Stimulated activated CD4-positive, alpha-beta T cell treated with anti-CD3 and anti-CD28 coated beads, Interleukin-1b, Interleukin-23, amount 100 ng/mL, for 48 hours (primary cell): ENCODE data around the gene PYGM.

Experiments used
- DNase-seq: peaks from one replicate; pipeline ENCODE4 v3.0.0-alpha.2; 2020

Gene PYGM

DNA sequence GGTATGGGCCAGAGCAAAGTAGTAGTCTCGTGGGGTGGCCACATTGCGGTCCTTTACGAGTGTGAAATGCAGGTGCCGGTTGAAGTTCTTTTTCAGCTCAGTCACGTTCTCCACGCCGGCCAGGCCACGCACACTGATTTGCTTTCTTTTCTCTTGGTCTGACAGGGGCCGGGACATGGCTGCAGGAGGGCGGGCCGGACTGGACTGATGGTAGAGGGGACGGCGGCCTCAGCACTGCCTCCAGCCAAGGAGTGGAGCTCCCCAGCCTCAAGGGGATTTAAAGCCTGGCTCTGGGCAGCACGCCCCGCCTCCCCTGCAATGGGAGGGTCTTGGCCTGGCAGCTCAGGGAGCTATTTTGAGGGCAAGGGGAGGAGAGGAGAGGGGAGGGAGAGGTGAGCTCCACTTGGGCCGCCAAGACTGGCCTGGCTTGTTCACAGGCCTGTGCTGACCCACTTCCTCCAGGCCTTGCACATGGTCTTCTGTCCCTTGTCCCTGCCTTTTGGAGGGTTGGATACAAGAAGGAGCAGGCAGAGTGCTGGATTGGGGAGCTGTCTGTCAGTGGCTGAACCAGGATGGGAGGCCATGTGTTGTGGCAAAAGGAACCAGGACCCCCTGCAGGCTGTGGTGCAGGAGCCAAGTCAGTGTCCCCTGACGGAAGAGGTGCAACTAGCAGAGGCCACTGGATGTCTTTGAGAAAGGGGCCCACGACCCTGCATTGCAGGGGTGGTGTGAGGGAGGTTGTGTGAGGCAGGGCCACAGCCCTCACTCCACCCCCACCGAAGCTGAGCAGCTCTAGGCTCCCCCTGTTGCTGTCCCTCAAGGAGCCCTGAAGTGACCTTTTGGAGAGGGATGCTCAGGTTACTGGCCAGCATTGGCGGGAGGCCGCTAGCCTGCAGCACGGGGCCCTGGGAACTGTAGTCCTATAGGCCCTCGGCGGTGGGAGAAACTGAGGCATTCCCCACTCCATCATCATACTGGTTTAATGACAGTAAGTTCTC, at the start of gene PYGM:
Gene PYGM, minus strand, starts transcription at position 253 of the 998 bp plus-strand sequence. Its CDS starts 76 bp downstream, at position 177.
- no peak for DNase-seq

DNA sequence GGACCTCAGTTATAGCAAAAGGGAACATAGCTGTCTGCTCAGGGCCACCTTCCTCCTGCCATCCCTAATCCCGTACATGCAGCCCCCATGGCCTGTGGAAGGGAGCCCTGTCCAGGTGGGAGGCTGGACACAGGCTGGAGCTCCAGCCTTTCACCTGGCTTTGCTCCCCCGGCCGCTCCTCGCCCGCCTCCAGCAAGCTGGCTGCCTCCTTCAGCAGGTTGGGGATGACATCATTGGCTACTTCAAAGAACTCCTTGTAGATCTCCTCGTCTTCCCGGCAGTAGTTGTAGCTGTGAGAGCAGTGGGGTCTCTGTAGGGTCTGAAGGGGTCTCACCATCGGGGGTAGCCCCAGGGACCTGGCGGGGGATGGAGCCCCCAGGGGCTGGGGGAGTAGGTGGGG, 45.7 kb upstream of the PYGM start:
- no peak for DNase-seq

DNA sequence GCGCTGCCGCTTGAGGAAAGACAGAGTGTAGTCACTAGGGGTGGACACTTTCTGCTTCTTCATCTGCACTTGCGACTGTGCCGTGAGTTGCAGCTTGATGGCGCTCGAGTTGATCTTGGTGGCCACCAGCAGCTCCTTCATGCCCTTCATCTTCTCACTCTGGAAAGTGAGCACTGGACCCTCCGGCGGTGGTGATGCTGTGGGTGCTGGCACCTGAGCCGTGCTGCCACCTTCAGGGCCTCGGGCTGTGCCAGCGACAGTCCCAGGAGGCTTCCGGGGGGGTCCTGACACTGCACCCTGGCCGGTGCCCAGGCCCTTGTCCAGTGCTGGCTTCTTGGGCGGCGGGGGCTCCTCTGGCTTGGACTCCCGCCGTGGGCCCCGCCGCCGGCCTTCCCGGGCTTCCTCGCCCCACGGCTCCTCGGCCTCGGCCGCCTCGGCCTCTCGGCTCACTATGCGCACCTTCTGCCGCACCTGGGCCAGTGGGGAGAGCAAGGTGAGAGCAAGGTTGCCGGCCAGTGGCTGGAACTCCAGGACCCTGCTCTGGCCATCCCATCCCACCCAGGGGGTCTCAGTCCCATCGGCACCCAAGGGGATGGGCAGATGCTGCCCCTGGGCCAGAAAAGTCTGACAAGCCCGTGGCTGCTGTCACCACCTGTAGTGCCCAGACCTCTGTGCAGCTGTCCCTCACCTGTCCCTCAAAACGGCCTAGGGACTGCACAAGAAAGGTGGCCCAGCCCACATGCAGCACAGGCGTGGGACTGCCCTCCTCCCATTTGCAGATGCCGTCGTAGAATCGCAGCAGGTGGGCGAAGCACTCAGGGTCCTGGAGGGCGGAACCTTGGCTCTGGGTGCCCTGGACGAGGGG, 44.8 kb upstream of the PYGM start:
- no peak for DNase-seq

DNA sequence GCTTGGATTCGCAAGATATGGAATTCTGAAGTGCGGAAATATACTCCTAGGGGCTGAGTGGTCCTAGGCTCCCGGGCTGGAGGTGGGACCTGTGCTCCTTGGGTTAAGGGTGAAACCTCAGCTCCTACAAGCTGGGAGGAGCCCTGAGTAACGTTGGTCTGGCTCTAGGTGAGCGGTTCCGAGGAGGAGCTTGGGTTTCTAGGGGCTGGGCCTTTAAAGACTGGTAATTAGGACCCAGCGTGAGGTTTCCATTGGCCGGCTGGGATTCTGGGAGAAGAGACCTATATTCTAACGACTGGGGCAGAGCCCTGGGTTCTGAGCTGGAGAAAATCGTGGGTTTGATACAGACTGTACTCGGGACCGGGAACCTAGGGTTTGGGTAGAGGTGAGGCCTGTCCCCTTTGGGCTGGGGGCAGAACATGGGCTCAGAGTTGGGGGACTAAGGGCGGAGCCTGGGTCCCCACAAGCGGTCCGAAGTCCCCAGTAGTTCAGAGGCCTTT, 44.1 kb upstream of the PYGM start:
- no peak for DNase-seq

DNA sequence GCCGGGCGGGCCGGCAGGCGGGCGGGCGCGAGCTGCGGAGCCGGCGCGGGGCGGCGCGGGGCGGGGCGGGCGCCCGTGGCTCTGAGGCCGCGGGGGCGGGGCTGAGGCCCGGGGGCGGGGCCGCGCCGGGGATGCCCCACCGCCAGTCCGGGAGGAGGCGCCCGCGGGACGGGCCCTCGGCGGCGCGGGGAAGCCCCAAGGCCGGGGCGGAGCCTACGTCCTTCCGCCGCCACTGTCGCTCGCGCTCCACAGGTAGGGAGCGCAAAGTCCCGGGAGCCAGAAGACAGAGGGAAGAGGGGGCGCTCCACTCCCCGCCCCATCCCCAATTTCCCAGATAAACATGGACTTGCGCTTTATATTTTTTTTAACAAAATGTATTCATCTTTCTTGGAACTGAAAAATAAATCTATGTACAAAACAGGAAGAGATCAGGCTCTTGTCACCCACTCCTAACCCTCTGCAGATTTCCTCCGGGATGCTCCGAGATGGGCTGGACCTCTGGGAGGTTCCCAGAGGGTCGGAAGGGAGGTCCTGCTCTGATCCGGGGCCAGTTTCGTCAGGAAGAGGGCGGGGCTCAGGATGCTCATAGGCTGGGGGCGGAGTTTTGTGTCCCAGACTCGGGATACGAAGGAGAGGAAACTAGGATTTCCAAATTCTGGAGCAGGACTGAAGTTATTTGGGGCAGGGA, 43.5 kb upstream of the PYGM start, which contains the start of gene MAP4K2:
Gene MAP4K2, minus strand, starts transcription at position 57 of the 688 bp plus-strand sequence. CDS start 65 bp downstream, outside the sequence.
- peak; percentile 83 for DNase-seq

DNA sequence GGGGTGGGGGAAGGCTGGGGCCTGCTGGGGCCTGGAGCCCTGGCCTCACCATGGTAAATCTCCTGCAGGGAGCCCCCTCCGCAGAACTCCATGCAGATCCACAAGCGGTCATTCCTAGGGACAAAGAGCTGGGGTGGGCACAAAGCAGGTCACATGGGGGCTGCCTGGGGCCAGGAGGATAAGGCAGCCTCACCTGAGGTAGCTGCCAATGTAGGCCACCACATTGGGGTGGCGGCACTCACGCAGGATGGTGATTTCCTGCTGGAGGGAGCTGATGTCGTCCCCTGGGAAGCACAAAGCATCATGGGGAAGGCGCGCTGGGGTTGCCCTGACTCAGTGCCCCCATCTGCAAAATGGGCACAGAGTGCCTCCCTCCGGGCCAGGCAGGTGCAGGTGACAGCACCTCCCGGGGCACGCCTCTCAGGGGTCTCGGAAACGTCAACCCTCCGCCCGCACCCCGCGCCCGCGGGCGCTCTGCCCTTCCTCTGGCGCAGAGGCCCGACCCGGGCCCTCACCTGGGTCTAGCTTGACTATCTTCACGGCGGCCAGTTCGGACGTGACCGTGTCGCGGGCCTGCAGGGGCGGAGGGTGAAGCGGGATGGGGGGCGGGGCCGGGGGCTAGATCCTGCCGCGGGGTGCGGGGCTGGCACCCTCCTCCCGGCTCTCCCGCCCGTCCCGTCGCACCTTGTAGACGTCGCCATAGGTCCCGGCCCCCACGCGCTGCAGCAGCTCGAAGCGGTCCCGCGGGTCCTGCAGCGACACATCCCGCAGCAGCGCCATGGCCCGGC, 42.8 kb upstream of the PYGM start:
- DNase-seq: peak; percentile 39

DNA sequence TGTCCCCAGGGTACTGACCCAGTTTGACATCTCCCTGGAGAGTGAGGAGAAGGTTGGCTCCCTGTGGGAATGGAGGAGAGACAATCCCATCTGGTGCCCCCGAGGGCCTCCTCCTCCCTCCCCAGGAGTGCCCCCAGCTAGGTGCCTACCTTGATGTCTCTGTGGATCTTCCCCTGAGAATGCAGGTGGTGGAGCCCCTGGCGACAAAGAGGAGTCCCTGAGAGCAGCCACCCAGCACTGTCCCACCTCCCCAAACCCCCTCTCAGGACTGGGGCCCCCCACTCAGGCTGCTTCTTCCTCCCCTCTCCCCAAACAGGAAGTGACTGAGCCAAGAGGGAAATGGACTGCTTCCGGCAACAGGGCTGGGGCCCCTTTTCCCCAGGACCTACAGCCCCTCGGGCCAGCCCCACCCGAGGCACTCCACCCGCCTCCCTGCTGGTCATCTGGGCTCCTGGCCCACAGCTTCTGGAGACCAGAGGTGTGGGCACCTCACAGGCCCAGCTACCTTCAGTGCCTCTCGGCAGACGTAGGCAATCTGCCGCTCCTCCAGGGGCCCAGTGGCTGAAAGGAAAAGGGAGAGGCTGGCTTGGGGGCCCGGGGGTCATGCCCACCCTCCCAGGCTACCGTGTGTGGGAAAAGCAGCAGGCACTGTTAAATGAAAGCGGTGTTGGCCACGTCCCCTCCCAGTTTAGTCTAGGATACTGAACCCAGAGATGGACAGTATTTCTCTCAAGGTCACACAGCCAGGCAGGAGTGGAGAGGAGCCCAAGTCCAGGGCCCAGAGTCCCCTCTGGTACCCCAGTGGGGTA, 42.0 kb upstream of the PYGM start:
- no peak for DNase-seq

DNA sequence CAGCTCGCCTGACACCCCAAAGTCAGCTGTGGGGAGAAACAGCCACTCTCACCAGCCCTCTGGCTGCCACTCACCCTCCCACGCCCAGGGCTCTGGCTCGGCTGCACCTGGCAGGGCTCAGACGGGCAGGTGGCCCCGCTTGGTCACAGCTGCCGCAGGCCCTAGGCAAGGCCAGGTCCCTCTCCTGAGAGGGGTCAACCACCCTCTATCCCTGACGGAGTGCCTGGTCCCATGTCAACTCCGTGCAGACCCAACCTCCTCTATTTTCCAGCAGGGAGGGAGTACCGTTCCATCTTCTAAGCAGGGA, 41.3 kb upstream of the PYGM start:
- no peak for DNase-seq

DNA sequence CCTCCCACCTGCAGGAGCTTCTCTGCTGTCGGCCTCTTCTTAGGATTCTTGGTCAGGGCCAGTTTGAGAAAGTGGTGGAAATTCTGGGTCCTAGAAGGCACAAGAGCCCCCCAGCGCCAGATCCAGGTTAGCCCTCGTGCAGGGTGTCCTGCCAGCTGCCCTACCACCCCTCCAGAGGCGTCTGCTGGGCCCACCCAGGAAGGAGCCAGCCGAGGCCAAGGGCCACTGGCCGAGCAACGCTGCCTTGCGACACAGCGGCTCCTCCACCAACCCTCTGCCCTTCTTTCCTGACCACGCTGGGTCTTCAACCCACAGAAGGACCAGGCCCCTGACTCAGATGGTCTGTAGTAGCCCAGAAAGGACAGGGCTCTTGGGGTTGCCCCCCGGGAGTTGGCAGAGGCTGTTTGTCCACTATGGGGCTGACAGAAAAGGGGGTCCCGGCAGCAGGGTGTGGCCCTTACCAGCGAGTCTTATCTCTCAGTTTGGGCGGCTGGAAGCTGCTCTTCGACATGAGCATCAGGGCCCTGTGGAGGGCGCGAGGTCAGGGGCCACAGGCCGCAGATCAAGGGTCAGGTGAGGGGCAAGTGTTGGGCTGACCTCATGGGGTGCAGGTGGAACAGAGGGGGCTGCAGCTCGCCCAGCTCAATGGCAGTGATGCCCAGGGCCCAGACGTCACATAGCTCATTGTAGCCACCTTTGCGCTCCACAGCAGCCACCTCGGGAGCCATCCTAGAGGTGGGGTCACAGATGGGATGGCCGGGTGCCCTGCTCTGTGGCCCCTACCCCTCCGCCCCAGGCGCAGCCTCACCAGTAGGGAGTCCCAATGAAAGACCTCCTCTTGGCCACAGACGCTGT, 40.8 kb upstream of the PYGM start:
- no peak for DNase-seq

DNA sequence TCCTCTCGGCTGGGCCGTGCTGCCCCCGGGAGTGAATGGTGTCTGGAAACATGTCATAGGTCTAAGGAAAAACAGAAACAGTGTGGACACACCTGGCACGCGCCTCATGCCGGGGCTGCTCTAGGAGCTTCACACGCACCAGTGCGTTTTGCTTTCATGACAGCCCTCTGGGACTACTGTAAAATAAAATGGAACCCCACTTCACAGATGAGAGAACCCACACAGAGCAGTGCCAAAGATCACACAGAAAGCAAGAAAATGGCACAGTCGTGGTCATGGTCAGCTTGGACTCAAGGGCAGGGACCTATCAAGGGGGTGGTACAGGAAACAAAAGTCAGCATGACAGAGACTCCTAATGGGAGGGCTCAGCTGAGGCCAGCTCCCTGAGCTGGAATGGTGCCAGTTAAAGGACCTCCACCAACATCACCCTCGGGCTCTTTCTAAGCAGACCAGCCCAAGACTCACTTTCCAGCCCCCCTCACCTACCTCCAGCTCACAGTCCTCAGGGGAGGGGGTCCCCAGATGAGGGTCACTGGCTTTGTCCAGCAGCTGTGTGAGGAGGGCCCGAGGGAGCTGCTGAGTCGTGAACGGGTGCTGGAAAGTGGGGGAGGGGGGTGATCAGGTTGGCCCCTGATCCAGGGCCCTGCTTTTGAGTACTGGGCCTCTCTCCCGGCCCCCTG, 40.0 kb upstream of the PYGM start:
- no peak for DNase-seq

DNA sequence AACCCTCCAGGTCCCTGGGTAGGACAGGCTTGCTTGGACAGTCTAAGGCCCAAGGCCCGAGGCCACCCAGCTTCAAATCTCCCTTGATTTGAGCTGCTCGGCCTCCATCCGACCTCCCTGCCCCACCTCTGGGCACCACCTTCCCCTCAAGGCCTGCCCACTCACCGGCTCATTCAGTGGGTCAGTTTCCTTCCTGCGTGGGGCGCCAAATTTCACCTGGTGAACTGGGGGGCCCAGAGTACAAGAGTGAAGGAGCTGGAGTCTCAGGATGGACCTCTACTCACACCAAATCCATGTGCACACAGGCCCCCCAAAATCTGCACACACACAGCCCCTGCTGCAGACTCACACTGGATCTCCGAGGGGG, 39.5 kb upstream of the PYGM start:
- no peak for DNase-seq

DNA sequence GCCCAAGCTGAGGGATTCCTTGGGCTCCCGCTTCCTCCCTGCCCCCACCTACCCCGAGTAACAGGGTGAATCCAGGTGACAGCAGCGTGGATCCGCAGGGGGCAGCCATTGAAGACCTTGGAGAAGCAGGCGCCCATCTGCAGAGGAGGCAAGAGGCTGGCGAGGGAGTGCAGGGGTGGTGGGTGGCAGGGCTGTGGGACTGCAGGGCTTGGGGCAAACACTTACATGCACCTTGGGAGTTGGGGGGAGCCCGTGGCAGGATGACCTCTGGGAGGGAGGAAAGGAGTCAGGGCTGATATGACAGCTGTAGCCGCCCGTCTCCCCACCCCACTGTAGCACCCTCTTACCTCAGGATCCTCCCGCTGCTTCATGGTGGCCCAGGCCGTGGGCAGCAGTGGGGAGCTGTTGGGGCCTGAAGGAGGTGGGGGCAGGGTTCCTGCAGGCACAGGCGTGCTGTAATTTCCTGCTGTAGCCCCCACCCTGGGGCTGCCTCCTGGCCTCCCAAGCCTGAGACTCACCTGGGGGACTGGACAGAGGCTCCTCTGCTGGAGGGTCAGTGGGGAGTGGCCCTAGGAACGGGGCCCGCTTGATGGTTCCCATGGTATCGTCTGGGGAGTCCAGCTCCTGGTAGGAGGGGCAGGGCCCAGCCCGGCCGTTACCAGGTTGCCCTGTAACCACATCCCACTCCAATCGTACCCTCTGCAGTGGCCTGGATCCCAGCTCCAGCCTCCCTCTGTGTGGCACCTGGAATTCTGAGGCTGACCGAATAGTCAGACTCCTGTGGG, 37.2 kb upstream of the PYGM start:
- DNase-seq: no peak

DNA sequence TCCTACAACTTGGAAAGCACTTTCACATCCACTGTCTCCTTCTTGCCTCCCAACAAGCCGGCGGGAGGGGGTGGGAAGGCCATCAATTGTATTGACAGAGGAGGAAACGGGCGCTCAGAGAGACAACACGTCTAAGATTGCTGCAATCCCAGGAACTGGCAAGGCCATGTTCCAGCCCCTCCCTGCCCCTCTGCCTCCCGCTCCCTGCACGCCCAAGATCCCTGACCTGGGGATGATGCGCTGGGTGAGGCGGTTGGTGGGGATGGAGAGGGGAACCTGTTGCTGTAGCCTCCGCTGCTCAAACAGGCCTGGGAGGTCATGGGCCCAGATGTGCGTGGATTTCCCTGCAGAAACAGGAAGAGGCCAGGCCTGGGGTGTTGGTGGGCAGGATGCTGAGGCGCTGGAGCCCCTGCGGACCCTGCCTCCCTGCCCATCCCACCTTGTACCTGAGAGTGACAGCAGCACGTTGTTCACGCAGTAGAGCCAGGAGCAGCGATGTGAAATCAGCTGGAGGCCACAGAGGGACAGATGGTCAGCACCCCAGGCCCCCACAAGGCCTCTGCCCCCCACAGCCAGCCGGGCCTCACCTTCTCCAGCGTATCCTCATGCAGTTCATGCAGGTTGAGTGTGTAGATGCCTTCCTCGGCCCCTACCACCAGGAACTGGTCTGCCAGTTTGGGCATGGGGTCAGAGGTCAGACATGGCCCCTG, 36.4 kb upstream of the PYGM start:
- DNase-seq: no peak

DNA sequence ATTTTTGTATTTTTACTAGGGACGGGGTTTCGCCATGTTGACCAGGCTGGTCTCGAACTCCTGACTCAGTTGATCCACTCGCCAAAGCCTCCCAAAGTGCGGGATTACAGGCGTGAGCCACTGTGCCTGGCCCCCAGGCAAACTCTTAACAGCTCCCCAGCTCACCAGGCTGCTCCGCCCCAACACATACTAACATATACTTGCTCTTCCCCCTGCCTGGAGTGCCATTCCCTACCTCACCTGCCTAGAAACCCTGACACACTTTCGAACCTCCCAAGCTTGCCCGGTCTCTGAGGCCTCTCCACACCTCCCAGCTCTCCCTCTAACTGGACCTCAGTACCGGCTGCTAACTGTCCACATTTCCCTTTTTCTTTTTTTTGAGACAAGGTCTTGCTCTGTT, 34.8 kb upstream of the PYGM start:
- DNase-seq: no peak

DNA sequence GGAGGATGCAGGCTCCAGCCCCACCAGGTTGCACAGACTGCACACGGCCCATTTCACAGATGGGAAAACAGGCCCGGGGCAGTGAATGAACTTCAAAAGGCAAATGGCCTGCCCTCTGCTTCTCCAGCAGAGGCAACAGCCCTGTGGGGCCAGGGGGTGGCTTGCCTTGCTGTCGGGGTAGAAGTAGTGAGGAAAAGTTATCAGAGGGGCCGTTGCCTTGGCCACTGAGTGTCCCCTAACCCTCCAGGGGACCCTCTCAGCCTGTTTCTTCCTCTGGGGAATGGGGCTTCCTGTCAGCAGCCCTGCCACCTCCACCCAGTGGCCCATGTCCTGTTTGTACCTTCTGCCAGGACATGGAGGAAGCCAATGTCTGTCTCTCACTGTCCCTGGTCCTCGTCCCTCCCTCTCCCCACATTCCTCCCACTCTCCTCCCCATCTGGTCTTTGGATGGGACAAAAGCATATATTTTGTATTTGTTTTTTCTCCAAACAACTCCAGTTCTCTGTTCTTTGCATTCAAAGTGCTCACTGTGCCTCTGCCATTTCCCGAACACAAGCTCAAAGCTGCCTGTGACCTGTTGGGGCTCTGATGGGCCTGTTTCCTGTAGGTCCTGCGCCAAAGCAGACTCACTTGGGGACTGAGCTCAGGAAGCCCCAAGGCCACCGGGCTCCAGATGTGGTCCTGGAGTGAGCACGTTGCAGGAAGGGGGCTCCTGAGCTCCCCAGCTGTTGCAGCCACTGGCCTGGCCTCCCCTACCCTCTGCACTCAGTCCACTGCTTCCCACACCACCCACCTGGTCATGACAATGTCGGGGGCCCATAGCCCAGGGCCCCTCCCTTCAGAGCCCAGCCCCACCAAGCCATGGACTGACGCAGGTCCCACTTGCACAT, 33.7 kb upstream of the PYGM start:
- no peak for DNase-seq

DNA sequence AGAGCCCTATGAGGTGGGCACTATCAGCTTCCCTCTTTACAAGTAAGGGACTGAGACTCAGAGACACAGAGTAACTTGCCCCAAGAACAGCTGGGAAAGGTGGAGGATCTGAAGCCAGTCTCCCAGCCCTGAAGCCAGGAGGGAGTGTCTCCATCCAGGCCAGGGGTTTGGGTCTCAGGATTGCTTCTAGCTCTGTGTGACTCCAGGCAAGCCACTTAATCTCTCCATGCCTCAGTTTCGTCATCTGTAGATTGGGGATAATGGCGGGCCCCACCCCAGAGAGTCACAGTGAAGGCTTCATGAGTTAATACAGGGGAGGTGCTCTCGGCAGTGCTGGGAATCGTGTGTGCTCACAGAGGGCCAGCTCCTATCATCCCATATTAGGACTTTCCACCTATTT, 32.7 kb upstream of the PYGM start:
- DNase-seq: no peak

DNA sequence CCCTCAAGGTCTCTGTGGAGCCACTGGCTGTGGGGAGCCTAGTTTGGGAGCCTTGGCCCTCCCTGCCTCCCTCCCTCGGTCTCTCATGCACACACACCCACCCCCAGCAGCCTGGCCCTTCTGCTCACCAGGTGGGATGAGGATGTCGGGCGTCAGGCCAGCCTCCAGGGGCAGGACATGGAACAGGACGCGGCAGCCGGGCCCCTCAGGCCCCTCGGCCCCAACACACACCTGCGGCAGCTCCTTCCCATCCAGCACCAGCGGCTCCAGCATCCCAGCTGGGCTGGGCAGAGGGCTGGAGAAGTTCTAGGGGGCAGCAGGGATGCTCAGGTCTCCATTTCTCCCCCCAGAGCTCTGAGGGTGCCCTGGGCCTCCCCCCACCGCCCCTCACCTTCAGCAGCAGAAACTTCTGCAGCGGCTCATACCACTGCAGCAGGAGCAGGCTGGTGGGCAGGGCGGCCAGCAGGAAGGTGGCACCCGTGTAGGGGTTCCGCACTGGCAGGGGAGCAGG, 32.1 kb upstream of the PYGM start:
- DNase-seq: no peak
